ENCODE results near the gene DYNC2H1. TPM values are rescaled to one million over a fixed set of nuclear protein-coding genes. Genes with fewer than 3 reads are reported as not detected.

The DYNC2H1 gene
- total RNA-seq, 1 donor from 2014 or later: 17.2 TPM

DNA sequence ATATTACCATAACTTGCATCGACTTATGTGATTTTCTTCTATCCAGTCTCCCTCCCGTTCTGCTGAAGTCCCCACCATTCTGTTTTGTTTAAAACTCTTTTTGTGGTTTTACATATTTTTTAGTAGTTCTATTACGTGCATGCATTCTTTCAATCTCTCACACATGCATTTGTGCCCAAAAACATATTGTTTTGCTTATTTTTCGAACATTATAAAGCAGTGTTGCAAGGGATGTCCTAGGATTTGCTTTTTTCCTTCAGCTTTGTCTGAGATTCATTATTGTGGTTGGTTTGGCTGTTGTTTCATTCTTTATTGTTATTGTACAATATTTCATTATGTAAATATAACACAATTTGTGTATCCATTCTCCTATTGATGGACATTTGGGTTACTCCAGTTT, 235.7 kb downstream of the DYNC2H1 start:
- H3K9me3 Mint-ChIP-seq (ENCODE audit: unreplicated experiment): no peaks in the 10 kb centered on the region
- H3K79me2 ChIP-seq (ENCODE audit: insufficient read depth, low read length): no peaks in the 10 kb centered on the region
- FAIRE-seq: no peak

DNA sequence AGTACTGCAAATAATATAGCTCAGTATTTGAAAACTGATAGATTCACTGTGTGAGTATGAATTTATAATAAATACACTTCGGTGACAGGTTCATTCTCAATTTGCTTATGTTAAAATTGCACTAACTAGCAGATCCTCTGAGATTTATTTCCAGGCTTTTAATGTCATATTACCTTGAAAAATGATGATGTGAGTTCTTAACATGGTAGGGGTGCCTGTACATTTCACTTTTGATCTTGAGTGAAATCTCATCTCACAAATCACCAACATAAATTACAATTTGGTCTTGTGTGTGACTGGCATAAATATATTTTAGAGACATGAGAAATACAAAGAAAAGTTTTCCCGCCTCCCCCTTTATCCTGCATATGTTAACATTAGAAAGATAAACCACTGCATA, 240.4 kb downstream of the DYNC2H1 start:
- H3K9me3 ChIP-seq (ENCODE audit: insufficient read depth, low read depth, low read length): no peaks in the 10 kb centered on the region
- no peak overlapping the region for H2AFZ ChIP-seq (ENCODE audit: low read depth, low read length)
- H3K79me2 ChIP-seq (ENCODE audit: insufficient read depth, low read length): no peaks in the 10 kb centered on the region
- DNase-seq (ENCODE audit: low read depth): no peak
- H3K4me1 ChIP-seq (ENCODE audit: insufficient read depth, low read length): no peaks in the 10 kb centered on the region
- no peak for TF ChIP-seq EZH2 (IDR thresholded peaks at IDR 0.05; ENCODE audit: insufficient read depth, low read length)
- TF ChIP-seq, protein P1, sequence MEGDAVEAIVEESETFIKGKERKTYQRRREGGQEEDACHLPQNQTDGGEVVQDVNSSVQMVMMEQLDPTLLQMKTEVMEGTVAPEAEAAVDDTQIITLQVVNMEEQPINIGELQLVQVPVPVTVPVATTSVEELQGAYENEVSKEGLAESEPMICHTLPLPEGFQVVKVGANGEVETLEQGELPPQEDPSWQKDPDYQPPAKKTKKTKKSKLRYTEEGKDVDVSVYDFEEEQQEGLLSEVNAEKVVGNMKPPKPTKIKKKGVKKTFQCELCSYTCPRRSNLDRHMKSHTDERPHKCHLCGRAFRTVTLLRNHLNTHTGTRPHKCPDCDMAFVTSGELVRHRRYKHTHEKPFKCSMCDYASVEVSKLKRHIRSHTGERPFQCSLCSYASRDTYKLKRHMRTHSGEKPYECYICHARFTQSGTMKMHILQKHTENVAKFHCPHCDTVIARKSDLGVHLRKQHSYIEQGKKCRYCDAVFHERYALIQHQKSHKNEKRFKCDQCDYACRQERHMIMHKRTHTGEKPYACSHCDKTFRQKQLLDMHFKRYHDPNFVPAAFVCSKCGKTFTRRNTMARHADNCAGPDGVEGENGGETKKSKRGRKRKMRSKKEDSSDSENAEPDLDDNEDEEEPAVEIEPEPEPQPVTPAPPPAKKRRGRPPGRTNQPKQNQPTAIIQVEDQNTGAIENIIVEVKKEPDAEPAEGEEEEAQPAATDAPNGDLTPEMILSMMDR (IDR thresholded peaks at IDR 0.05; ENCODE audit: insufficient read depth, low read depth, low read length): no peak
- no peak overlapping the region for H3K4me2 ChIP-seq (ENCODE audit: low read length)
- Mint-ChIP-seq H3K27ac (ENCODE audit: unreplicated experiment) (no peak overlapping the region), H3K36me3 (ENCODE audit: low read depth, unreplicated experiment) (no peaks in the 10 kb centered on the region), H3K4me3 (ENCODE audit: unreplicated experiment) (no peak overlapping the region), H3K4me1 (ENCODE audit: low read depth, unreplicated experiment) (peaks cover 1% of the 10 kb centered on the region), H3K9me3 (ENCODE audit: unreplicated experiment) (peaks cover 2% of the 10 kb centered on the region), H3K27me3 (ENCODE audit: low read depth, unreplicated experiment) (no peaks in the 10 kb centered on the region)
- no peaks in the 10 kb centered on the region for H4K20me1 ChIP-seq (ENCODE audit: insufficient read depth, low read length)
- no peaks in the 10 kb centered on the region for H3K27me3 ChIP-seq (ENCODE audit: insufficient read depth, low read length)
- H3K36me3 ChIP-seq (ENCODE audit: insufficient read depth, low read length): no peaks in the 10 kb centered on the region
- no peak overlapping the region for H3K27ac ChIP-seq (ENCODE audit: low read depth, low read length)
- no peak for FAIRE-seq
- H3K9ac ChIP-seq (ENCODE audit: low read length): no peak overlapping the region
- no peak overlapping the region for H3K4me3 ChIP-seq (ENCODE audit: insufficient read depth, low read depth, low read length)

More for the DNA sequence above, 235.7 kb downstream of the DYNC2H1 start:
- H4K20me1 ChIP-seq (ENCODE audit: insufficient read depth, low read length): no peaks in the 10 kb centered on the region
- H3K27me3 ChIP-seq (ENCODE audit: insufficient read depth, low read length): no peaks in the 10 kb centered on the region
- TF ChIP-seq, protein P1 (IDR thresholded peaks at IDR 0.05; ENCODE audit: insufficient read depth, low read depth, low read length): no peak
- TF ChIP-seq EZH2 (IDR thresholded peaks at IDR 0.05; ENCODE audit: insufficient read depth, low read length): no peak
- H3K9me3 ChIP-seq (ENCODE audit: insufficient read depth, low read depth, low read length): no peaks in the 10 kb centered on the region
- Mint-ChIP-seq H3K4me1 (ENCODE audit: low read depth, unreplicated experiment) (no peaks in the 10 kb centered on the region), H3K36me3 (ENCODE audit: low read depth, unreplicated experiment) (peaks cover 7% of the 10 kb centered on the region), H3K4me3 (ENCODE audit: unreplicated experiment) (no peak overlapping the region), H3K27me3 (ENCODE audit: low read depth, unreplicated experiment) (no peaks in the 10 kb centered on the region), H3K27ac (ENCODE audit: unreplicated experiment) (no peak overlapping the region)
- no peak overlapping the region for H3K27ac ChIP-seq (ENCODE audit: low read depth, low read length)
- H2AFZ ChIP-seq (ENCODE audit: low read depth, low read length): no peak overlapping the region
- DNase-seq (ENCODE audit: low read depth): no peak
- H3K9ac ChIP-seq (ENCODE audit: low read length): no peak overlapping the region
- H3K4me2 ChIP-seq (ENCODE audit: low read length): no peak overlapping the region
- no peaks in the 10 kb centered on the region for H3K36me3 ChIP-seq (ENCODE audit: insufficient read depth, low read length)
- H3K4me3 ChIP-seq (ENCODE audit: insufficient read depth, low read depth, low read length): no peak overlapping the region
- no peaks in the 10 kb centered on the region for H3K4me1 ChIP-seq (ENCODE audit: insufficient read depth, low read length)

DNA sequence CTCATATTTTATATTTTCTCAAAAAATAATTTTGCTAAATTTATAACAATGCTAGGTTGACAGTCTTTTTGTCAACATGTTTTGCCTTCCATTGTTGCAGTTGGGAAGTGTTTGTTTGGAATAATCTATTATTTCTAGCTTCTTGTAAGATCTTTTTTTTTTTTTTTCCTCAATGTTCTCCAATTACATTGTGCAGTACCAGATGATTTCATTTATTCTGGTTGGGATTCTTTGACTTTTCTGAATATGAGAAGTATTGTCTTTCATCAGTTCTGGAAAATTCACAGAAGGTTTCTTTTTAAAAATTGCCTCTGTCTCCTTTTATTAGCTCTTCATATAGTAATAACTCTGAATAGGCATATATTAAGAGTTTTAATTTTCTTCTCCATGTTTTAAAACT, 245.4 kb downstream of the DYNC2H1 start:
- peaks cover 15% of the 10 kb centered on the region for H3K4me1 Mint-ChIP-seq (ENCODE audit: low read depth, unreplicated experiment)
- no peak overlapping the region for H3K27ac Mint-ChIP-seq (ENCODE audit: unreplicated experiment)
- no peak for DNase-seq (ENCODE audit: low read depth)
- Histone ChIP-seq H3K9me3 (ENCODE audit: insufficient read depth, low read depth, low read length) (no peaks in the 10 kb centered on the region), H3K27me3 (ENCODE audit: insufficient read depth, low read length) (no peaks in the 10 kb centered on the region), H2AFZ (ENCODE audit: low read depth, low read length) (no peak overlapping the region), H4K20me1 (ENCODE audit: insufficient read depth, low read length) (no peaks in the 10 kb centered on the region), H3K9ac (ENCODE audit: low read length) (no peak overlapping the region), H3K4me1 (ENCODE audit: insufficient read depth, low read length) (no peaks in the 10 kb centered on the region), H3K27ac (ENCODE audit: low read depth, low read length) (no peak overlapping the region), H3K36me3 (ENCODE audit: insufficient read depth, low read length) (no peaks in the 10 kb centered on the region), H3K4me2 (ENCODE audit: low read length) (no peak overlapping the region), H3K79me2 (ENCODE audit: insufficient read depth, low read length) (no peaks in the 10 kb centered on the region), H3K4me3 (ENCODE audit: insufficient read depth, low read depth, low read length) (no peak overlapping the region)
- peaks cover 2% of the 10 kb centered on the region for H3K9me3 Mint-ChIP-seq (ENCODE audit: unreplicated experiment)
- H3K36me3 Mint-ChIP-seq (ENCODE audit: low read depth, unreplicated experiment): no peaks in the 10 kb centered on the region
- FAIRE-seq: no peak
- H3K27me3 Mint-ChIP-seq (ENCODE audit: low read depth, unreplicated experiment): no peaks in the 10 kb centered on the region
- no peak overlapping the region for H3K4me3 Mint-ChIP-seq (ENCODE audit: unreplicated experiment)
- TF ChIP-seq, protein P1 (IDR thresholded peaks at IDR 0.05; ENCODE audit: insufficient read depth, low read depth, low read length): no peak
- TF ChIP-seq EZH2 (IDR thresholded peaks at IDR 0.05; ENCODE audit: insufficient read depth, low read length): no peak
